ENCODE measurements around the gene KLHL15. TPM values are rescaled to one million over a fixed set of nuclear protein-coding genes. Genes with fewer than 3 reads are reported as not detected.

KLHL15 gene
- total RNA-seq, 1 donor = 13.2 TPM

DNA sequence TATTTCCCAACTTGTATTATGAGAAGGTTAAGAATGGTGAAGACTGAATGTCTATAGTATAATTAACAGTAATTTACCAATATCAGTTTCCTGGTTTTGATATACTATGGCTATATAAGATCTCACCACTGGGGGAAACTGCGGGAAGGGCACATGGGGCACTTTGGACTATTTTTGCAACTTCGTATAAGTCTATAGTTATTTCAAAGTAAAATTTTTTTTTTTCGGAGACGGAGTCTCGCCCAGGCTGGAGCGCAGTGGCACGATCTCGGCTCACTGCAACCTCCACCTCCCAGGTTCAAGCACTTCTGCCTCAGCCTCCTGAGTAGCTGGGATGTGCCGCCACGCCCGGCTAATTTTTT lies 73.1 kb downstream of the KLHL15 start:
- TF ChIP-seq, protein P1, sequence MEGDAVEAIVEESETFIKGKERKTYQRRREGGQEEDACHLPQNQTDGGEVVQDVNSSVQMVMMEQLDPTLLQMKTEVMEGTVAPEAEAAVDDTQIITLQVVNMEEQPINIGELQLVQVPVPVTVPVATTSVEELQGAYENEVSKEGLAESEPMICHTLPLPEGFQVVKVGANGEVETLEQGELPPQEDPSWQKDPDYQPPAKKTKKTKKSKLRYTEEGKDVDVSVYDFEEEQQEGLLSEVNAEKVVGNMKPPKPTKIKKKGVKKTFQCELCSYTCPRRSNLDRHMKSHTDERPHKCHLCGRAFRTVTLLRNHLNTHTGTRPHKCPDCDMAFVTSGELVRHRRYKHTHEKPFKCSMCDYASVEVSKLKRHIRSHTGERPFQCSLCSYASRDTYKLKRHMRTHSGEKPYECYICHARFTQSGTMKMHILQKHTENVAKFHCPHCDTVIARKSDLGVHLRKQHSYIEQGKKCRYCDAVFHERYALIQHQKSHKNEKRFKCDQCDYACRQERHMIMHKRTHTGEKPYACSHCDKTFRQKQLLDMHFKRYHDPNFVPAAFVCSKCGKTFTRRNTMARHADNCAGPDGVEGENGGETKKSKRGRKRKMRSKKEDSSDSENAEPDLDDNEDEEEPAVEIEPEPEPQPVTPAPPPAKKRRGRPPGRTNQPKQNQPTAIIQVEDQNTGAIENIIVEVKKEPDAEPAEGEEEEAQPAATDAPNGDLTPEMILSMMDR (IDR thresholded peaks at IDR 0.05; ENCODE audit: insufficient read depth, low read length) = peak; percentile 8
- no peak overlapping the region for H3K4me3 ChIP-seq (ENCODE audit: low read depth, low read length)
- DNase-seq (ENCODE audit: low read depth) = no peak

DNA sequence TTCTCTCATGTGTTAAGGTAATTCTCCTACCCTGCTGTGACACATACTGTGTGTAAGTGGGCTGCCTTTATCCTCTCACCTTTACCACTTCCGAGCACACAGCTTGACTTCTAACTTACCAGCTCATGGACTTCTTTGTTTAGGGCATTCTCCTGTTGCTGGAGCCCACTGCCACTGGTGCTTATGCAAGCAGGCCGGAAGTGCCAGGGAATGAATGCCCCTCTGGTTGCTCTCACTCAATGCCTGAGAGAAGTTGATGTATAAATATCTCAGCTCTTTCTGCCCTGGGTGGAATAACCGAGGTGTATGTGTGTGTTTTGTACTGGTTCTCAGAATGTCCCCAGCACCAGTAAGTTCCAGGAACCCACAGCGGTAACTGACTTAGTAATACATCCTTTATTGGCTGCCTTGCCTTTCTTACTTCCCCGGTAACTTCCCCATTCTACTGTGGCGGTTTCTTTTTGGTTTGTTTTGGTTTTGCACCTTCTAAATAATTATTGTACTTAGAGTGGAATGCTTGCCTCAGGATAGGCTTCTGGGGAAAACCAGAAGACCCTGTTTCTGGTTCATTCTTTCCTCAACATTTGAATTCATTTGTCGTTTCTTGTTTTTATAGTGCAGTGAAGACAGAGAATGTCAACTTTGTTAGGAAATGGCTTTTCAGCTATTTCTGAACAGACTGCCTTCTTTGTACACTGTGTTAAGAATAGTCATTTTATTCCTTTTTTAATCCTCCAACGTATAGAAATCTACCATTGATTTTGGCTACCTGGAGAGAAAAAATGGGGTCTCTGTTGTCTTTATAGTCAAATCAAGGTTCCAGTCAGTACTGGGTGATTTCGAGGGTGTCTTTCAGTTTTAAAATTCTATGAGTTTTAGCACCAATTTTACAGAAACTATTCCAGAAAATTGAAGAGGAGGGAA lies 73.7 kb downstream of the KLHL15 start:
- no peak for DNase-seq (ENCODE audit: low read depth)
- H3K4me3 ChIP-seq (ENCODE audit: low read depth, low read length) = no peak overlapping the region
- TF ChIP-seq, protein P1 (IDR thresholded peaks at IDR 0.05; ENCODE audit: insufficient read depth, low read length) = no peak

DNA sequence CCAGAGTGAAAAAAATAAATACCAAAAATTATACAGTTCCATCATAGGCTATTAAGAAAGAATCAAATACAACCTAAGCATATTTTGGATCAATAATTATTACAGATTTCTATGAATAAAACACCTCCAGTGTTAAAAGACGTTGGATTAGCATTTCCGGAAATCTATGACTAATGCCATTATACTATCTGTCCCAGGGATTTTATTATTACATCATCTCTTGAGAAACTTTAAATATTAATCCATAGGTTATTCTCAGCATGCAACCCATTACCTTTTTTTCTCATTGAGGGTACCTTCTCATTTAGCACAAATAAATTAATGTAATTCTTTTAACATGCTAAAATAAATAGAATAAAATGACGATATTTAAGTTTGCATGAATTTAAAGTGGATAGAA lies 74.6 kb downstream of the KLHL15 start:
- no peak overlapping the region for H3K4me3 ChIP-seq (ENCODE audit: low read depth, low read length)
- TF ChIP-seq, protein P1 (IDR thresholded peaks at IDR 0.05; ENCODE audit: insufficient read depth, low read length) = no peak
- DNase-seq (ENCODE audit: low read depth) = no peak

DNA sequence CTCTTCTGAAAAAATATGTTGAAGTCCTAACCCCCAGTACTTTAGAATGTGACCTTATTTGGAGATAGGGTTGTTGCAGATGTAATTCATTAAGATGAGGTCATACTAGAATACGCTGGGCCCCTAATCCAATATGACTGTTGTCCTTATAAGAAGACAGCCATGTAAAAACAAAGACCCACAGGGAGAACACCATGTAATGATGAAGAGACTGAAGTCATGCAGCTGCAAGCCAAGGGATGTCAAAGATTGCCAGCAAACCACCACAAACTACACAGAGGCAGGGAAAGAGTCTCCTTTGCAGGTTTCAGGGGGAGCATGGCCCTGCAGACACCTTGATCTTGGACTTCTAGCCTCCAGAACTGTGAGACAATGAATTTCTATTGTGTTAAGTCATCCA lies 81.8 kb downstream of the KLHL15 start:
- H3K4me3 ChIP-seq (ENCODE audit: low read depth, low read length) = no peak overlapping the region
- TF ChIP-seq, protein P1 (IDR thresholded peaks at IDR 0.05; ENCODE audit: insufficient read depth, low read length) = no peak
- no peak for DNase-seq (ENCODE audit: low read depth)

DNA sequence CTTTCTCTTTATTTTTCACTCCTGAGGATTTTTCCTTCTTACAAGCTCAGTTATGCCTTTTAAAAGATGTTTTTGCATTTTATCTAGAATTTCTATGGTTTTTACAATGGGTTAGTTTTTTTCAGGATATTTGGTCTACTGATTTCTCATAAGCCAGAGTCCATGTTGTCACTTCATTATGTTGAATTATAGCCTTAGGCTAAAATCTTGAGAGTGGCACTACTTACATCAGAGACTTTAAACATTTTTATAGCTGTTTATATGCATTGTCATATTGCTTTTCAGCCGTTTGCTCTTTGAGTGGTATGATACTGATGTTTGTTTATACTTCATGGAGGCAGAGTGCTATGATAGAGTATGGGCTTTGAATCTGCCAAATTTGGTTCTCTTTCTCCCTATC lies 82.8 kb downstream of the KLHL15 start:
- TF ChIP-seq, protein P1 (IDR thresholded peaks at IDR 0.05; ENCODE audit: insufficient read depth, low read length) = no peak
- H3K4me3 ChIP-seq (ENCODE audit: low read depth, low read length) = no peak overlapping the region
- no peak for DNase-seq (ENCODE audit: low read depth)

DNA sequence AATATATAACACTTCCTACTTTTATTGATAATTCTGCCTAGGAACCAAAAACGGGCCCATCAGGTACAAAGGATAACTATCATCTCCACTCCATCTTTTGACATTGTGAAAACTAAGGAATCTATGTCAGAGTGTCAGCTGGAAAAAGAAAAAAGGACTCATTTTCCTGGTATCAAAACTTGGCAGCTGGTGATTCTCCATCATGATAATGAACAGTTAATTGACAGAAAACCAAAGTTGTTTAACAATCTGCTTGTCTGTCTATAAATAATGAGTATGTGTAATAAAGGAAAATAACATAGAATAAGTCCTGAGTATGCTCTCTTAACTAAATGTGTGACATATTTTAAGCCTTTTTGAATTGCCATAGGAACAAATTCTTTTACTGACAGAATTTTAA lies 87.8 kb downstream of the KLHL15 start:
- no peak overlapping the region for H3K4me3 ChIP-seq (ENCODE audit: low read depth, low read length)
- TF ChIP-seq, protein P1 (IDR thresholded peaks at IDR 0.05; ENCODE audit: insufficient read depth, low read length) = no peak
- DNase-seq (ENCODE audit: low read depth) = no peak
